ENCODE results near the gene ZNF507.

The ZNF507 gene

GRCh38 chr19:32345261-32346207 lies at the start of gene ZNF507:
TSS of gene ZNF507 (plus strand) at chr19:32345610. CDS start at chr19:32352831, 7,221 bp downstream.
- peak; percentile 78 for DNase-seq (ENCODE audit: low read depth)

GRCh38 chr19:32296694-32297093 lies 48.7 kb upstream of the ZNF507 start:
- no peak for DNase-seq (ENCODE audit: low read depth)

- no peak for DNase-seq (ENCODE audit: low read depth)
These were observed 42.6 kb upstream of the ZNF507 start for GRCh38 chr19:32302778-32303177.

- no peak for DNase-seq (ENCODE audit: low read depth)
These were observed 42.2 kb upstream of the ZNF507 start for GRCh38 chr19:32303193-32303592.

- DNase-seq (ENCODE audit: low read depth): no peak
These were observed 37.8 kb upstream of the ZNF507 start for GRCh38 chr19:32307591-32307990.

- DNase-seq (ENCODE audit: low read depth): no peak
These were observed 36.9 kb upstream of the ZNF507 start for GRCh38 chr19:32308431-32309077.

GRCh38 chr19:32309711-32310390 lies 35.6 kb upstream of the ZNF507 start:
- no peak for DNase-seq (ENCODE audit: low read depth)

- DNase-seq (ENCODE audit: low read depth): no peak
These were observed 34.0 kb upstream of the ZNF507 start for GRCh38 chr19:32311371-32311770.

- no peak for DNase-seq (ENCODE audit: low read depth)
These were observed 31.7 kb upstream of the ZNF507 start for GRCh38 chr19:32313569-32314265.

- DNase-seq (ENCODE audit: low read depth): no peak
These were observed 29.4 kb upstream of the ZNF507 start for GRCh38 chr19:32316034-32316433.

- DNase-seq (ENCODE audit: low read depth): no peak
These were observed 28.3 kb upstream of the ZNF507 start for GRCh38 chr19:32317086-32317485.

GRCh38 chr19:32318884-32319520 lies 26.4 kb upstream of the ZNF507 start:
- DNase-seq (ENCODE audit: low read depth): no peak

- no peak for DNase-seq (ENCODE audit: low read depth)
These were observed 22.9 kb upstream of the ZNF507 start for GRCh38 chr19:32322541-32322940.

GRCh38 chr19:32324631-32325285 lies 20.7 kb upstream of the ZNF507 start:
- DNase-seq (ENCODE audit: low read depth): no peak

GRCh38 chr19:32330213-32330857 lies 15.1 kb upstream of the ZNF507 start:
- no peak for DNase-seq (ENCODE audit: low read depth)

GRCh38 chr19:32333227-32333626 lies 12.2 kb upstream of the ZNF507 start:
- DNase-seq (ENCODE audit: low read depth): no peak

- DNase-seq (ENCODE audit: low read depth): no peak
These were observed 8.9 kb upstream of the ZNF507 start for GRCh38 chr19:32336259-32337083.

GRCh38 chr19:32337084-32337808 lies 8.2 kb upstream of the ZNF507 start:
- DNase-seq (ENCODE audit: low read depth): no peak

GRCh38 chr19:32339423-32339822 lies 6.0 kb upstream of the ZNF507 start:
- DNase-seq (ENCODE audit: low read depth): no peak

Measured in stimulated activated CD8-positive, alpha-beta memory T cell treated with anti-CD3 and anti-CD28 coated beads, Interleukin-7, amount 100 ng/mL, for 24 hours (primary cell).